ENCODE results near the gene SLC51A.
"Not testable (repeated sequence)": the region's sequence is repeated elsewhere in the genome, so short reads cannot be mapped to it uniquely, and the experiment has no call there.

SLC51A gene

DNA sequence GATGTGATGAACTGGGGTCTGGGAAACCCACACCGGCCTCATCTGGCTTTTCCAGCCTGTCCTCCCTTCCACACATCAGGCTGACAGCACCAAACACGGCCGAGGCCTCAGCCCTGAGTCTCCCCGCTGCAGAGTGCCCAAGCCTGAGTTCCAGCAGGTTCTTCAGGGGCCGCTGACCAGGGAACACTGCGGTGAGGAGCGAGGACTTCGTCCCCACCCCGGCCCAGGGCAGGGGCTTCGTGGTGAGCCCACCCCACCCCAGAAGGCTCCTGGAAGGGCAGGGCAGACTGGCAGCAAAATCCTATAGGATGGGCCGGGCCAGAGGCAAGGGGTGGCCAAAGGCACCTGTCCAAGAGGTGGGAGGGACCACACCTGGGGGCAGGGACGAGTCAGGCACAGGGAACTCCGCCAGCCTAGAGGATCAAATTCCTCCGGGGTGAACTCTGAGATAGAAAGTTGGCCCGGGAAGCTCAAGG lies at the start of gene SLC51A:
SLC51A (plus strand) TSS at position 446 of the 476 bp plus-strand sequence. CDS start 179 bp downstream, outside the sequence.
- no peak within 1 kb of the TSS for H3K27ac Mint-ChIP-seq
- no peak for DNase-seq (ENCODE audit: low spot score in 2 of 2)
- H3K27me3 Mint-ChIP-seq, result no peaks in the 10 kb centered on the region
- peak within 1 kb of the TSS; percentile 61 for H3K4me3 Mint-ChIP-seq
- H3K36me3 Mint-ChIP-seq, result no peaks in the 10 kb centered on the region
- H3K4me1 Mint-ChIP-seq, result peaks cover 9% of the 10 kb centered on the region
- no peaks in the 10 kb centered on the region for H3K9me3 Mint-ChIP-seq
- no peak for ATAC-seq (ENCODE audit: low read depth)

- Mint-ChIP-seq H3K4me1 (peaks cover 10% of the 10 kb centered on the region), H3K27ac (no peak overlapping the region), H3K36me3 (no peaks in the 10 kb centered on the region), H3K27me3 (no peaks in the 10 kb centered on the region), H3K9me3 (peaks cover 2% of the 10 kb centered on the region), H3K4me3 (no peak overlapping the region)
- no peak for DNase-seq (ENCODE audit: low spot score in 2 of 2)
- no peak for ATAC-seq (ENCODE audit: low read depth)
Measured at GRCh38 chr3:196166741-196167140, 49.6 kb upstream of the SLC51A start.

GRCh38 chr3:196168808-196169391 lies 47.4 kb upstream of the SLC51A start:
- ATAC-seq (ENCODE audit: low read depth), result no peak
- Mint-ChIP-seq H3K4me3 (no peak overlapping the region), H3K27me3 (no peaks in the 10 kb centered on the region), H3K4me1 (peaks cover 10% of the 10 kb centered on the region), H3K27ac (no peak overlapping the region), H3K9me3 (peaks cover 2% of the 10 kb centered on the region), H3K36me3 (no peaks in the 10 kb centered on the region)
- no peak for DNase-seq (ENCODE audit: low spot score in 2 of 2)

DNA sequence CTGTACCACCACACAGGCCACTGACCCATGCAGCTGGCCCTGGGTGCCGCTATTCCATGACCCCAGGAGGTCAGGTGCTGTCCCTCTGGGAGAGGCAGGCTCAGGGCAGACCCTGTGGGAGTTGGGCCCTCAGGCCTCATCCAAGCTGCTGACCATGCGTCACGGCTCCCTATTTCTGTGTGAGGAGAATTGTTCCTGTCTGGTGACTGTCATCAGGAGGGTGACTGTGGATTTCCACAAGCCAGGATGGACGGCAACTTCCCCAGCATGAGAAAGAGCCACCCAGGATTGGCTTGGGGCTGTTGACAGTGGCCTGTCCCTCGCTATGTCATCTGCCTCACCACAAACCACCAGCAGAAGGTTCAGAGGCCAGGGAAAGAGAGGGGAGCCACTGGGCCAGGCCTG lies 46.5 kb upstream of the SLC51A start:
- H3K9me3 Mint-ChIP-seq, result peaks cover 2% of the 10 kb centered on the region
- no peaks in the 10 kb centered on the region for H3K36me3 Mint-ChIP-seq
- H3K4me3 Mint-ChIP-seq, result no peak overlapping the region
- H3K4me1 Mint-ChIP-seq, result peaks cover 10% of the 10 kb centered on the region
- ATAC-seq (ENCODE audit: low read depth), result no peak
- H3K27me3 Mint-ChIP-seq, result no peaks in the 10 kb centered on the region
- no peak for DNase-seq (ENCODE audit: low spot score in 2 of 2)
- H3K27ac Mint-ChIP-seq, result no peak overlapping the region

GRCh38 chr3:196170296-196170695 lies 46.0 kb upstream of the SLC51A start:
- not testable (repeated sequence) for H3K27me3 Mint-ChIP-seq; ATAC-seq (ENCODE audit: low read depth); H3K36me3 Mint-ChIP-seq; H3K9me3 Mint-ChIP-seq; DNase-seq (ENCODE audit: low spot score in 2 of 2); H3K4me3 Mint-ChIP-seq
- H3K4me1 Mint-ChIP-seq, result peaks cover 10% of the 10 kb centered on the region
- peak overlapping the region; percentile 60 for H3K27ac Mint-ChIP-seq

- DNase-seq (ENCODE audit: low spot score in 2 of 2) (no peak), ATAC-seq (ENCODE audit: low read depth) (no peak)
- H3K4me3 Mint-ChIP-seq, result no peak overlapping the region
- no peaks in the 10 kb centered on the region for H3K36me3 Mint-ChIP-seq
- H3K27me3 Mint-ChIP-seq, result no peaks in the 10 kb centered on the region
- H3K27ac Mint-ChIP-seq, result no peak overlapping the region
- H3K4me1 Mint-ChIP-seq, result peaks cover 13% of the 10 kb centered on the region
- H3K9me3 Mint-ChIP-seq, result peaks cover 2% of the 10 kb centered on the region
Measured at GRCh38 chr3:196174652-196175051, 41.7 kb upstream of the SLC51A start.

- Mint-ChIP-seq H3K4me1 (peaks cover 15% of the 10 kb centered on the region), H3K4me3 (no peak overlapping the region), H3K9me3 (peaks cover 2% of the 10 kb centered on the region), H3K36me3 (no peaks in the 10 kb centered on the region), H3K27ac (no peak overlapping the region), H3K27me3 (no peaks in the 10 kb centered on the region)
- ATAC-seq (ENCODE audit: low read depth) (no peak), DNase-seq (ENCODE audit: low spot score in 2 of 2) (no peak)
Measured at GRCh38 chr3:196175116-196175625, 41.2 kb upstream of the SLC51A start.

DNA sequence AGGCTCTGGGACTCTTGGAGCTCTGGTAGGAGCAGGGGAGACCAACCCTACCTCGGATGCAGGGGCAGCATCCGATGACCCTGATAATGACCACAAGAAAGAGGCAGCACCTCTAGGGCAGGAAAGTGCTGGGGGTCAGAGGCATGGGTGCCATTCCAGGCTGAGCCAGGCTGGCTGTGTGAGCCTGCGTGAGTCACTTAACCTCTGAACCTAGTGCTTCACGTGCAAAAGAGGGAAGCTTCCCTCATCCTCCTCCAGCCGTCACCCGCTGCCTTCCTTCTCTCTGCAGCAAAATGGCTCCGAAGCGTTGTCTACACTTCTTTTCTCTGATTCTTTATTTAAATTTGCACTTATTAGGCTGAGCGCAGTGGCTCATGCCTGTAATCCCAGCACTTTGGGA lies 40.6 kb upstream of the SLC51A start:
- Mint-ChIP-seq H3K27ac (no peak overlapping the region), H3K36me3 (no peaks in the 10 kb centered on the region), H3K4me3 (no peak overlapping the region), H3K27me3 (no peaks in the 10 kb centered on the region), H3K4me1 (peaks cover 15% of the 10 kb centered on the region), H3K9me3 (peaks cover 2% of the 10 kb centered on the region)
- ATAC-seq (ENCODE audit: low read depth) (no peak), DNase-seq (ENCODE audit: low spot score in 2 of 2) (no peak)

- ATAC-seq (ENCODE audit: low read depth), result no peak
Measured at GRCh38 chr3:196177567-196177966, 38.8 kb upstream of the SLC51A start.

DNA sequence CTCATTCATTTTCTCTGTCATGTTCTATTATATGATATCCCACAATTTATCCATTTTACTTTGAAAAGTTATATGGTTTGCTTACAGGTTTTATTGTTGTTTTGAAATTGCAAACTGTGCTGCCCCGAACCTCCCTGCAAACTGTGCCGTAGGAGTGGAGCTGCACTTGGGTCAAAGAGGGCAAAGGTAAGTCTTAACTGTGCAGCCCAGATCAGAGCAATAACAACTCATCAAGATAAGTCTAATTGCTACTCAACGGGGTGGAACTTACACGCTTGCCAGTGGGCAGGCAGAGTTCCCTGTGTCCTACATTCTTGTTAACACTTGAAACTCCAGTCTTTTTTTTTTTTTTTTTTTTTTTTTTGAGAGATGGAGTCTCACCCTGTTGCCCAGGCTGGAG lies 38.4 kb upstream of the SLC51A start:
- no peaks in the 10 kb centered on the region for H3K27me3 Mint-ChIP-seq
- H3K27ac Mint-ChIP-seq, result no peak overlapping the region
- no peak for ATAC-seq (ENCODE audit: low read depth)
- H3K9me3 Mint-ChIP-seq, result no peaks in the 10 kb centered on the region
- DNase-seq (ENCODE audit: low spot score in 2 of 2), result no peak
- H3K4me1 Mint-ChIP-seq, result peaks cover 16% of the 10 kb centered on the region
- no peak overlapping the region for H3K4me3 Mint-ChIP-seq
- no peaks in the 10 kb centered on the region for H3K36me3 Mint-ChIP-seq

More at GRCh38 chr3:196177567-196177966, 38.8 kb upstream of the SLC51A start:
- H3K27me3 Mint-ChIP-seq, result no peaks in the 10 kb centered on the region
- no peak overlapping the region for H3K4me3 Mint-ChIP-seq
- H3K4me1 Mint-ChIP-seq, result peaks cover 16% of the 10 kb centered on the region
- H3K36me3 Mint-ChIP-seq, result no peaks in the 10 kb centered on the region
- DNase-seq (ENCODE audit: low spot score in 2 of 2), result no peak
- H3K9me3 Mint-ChIP-seq, result no peaks in the 10 kb centered on the region
- no peak overlapping the region for H3K27ac Mint-ChIP-seq

GRCh38 chr3:196178993-196179379 lies 37.3 kb upstream of the SLC51A start:
- ATAC-seq (ENCODE audit: low read depth), result no peak
- no peak for DNase-seq (ENCODE audit: low spot score in 2 of 2)
- H3K4me1 Mint-ChIP-seq, result peaks cover 21% of the 10 kb centered on the region
- no peaks in the 10 kb centered on the region for H3K27me3 Mint-ChIP-seq
- peak overlapping the region; percentile 77 for H3K4me3 Mint-ChIP-seq
- H3K9me3 Mint-ChIP-seq, result no peaks in the 10 kb centered on the region
- H3K27ac Mint-ChIP-seq, result peak overlapping the region; percentile 92
- H3K36me3 Mint-ChIP-seq, result no peaks in the 10 kb centered on the region

GRCh38 chr3:196179380-196180308 lies 36.7 kb upstream of the SLC51A start:
- Mint-ChIP-seq H3K9me3 (no peaks in the 10 kb centered on the region), H3K4me1 (peaks cover 21% of the 10 kb centered on the region), H3K4me3 (peak overlapping the region; percentile 77), H3K27ac (peak overlapping the region; percentile 92), H3K36me3 (no peaks in the 10 kb centered on the region), H3K27me3 (no peaks in the 10 kb centered on the region)
- ATAC-seq (ENCODE audit: low read depth) (peak; percentile 89), DNase-seq (ENCODE audit: low spot score in 2 of 2) (peak; percentile 58 to 68)

DNA sequence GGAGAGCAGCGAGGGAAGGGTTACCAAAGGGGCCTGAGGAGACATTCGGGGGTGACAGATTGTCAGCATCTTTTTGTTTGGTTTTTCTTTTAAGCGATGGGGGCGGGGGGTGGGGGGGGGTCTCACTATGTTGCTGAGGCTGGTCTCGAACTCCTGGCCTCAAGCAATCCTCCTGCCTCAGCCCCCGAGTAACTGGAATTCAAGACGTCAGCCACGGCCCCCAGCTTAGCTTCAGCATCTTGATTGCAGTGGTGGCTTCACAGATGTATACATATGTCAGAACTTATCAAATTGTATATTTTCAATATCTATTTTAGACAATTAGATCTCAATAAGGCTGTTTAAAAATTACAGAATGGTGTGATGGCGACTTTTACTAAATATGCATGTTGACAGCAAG lies 36.0 kb upstream of the SLC51A start:
- ATAC-seq (ENCODE audit: low read depth) (no peak), DNase-seq (ENCODE audit: low spot score in 2 of 2) (no peak)
- Mint-ChIP-seq H3K27me3 (no peaks in the 10 kb centered on the region), H3K9me3 (no peaks in the 10 kb centered on the region), H3K4me3 (peak overlapping the region; percentile 77), H3K36me3 (no peaks in the 10 kb centered on the region), H3K4me1 (peaks cover 21% of the 10 kb centered on the region), H3K27ac (peak overlapping the region; percentile 92)

DNA sequence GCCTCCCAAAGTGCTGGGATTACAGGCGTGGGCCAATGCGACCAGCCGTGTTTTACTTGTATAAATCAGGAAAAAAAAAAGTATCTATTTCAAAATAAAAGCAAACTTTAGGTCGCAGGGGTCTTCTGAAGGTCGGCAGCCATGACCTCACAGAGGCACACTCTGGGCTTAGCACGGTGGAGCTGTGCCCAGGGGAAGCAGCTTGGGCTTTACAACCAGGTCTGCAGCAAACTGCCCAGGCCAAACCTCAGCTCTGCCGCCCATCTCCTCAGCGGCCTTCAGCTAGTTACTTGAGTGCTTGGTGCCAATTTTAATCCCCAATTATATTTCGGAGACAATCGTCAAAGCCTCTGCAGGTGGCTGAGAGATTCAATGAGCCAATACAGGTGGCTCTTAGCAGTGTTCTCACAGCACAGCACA lies 35.2 kb upstream of the SLC51A start:
- no peaks in the 10 kb centered on the region for H3K9me3 Mint-ChIP-seq
- H3K27me3 Mint-ChIP-seq, result no peaks in the 10 kb centered on the region
- H3K4me1 Mint-ChIP-seq, result peaks cover 21% of the 10 kb centered on the region
- DNase-seq (ENCODE audit: low spot score in 2 of 2) (no peak), ATAC-seq (ENCODE audit: low read depth) (no peak)
- peak overlapping the region; percentile 68 for H3K27ac Mint-ChIP-seq
- no peak overlapping the region for H3K4me3 Mint-ChIP-seq
- no peaks in the 10 kb centered on the region for H3K36me3 Mint-ChIP-seq
